ENCODE results near the gene MS4A12. TPM values are rescaled to one million over a fixed set of nuclear protein-coding genes. Genes with fewer than 3 reads are reported as not detected.
"Not testable (repeated sequence)": the region's sequence is repeated elsewhere in the genome, so short reads cannot be mapped to it uniquely, and the experiment has no call there.

MS4A12 gene
- total RNA-seq, 1 donor from 2014 or later, result not detected

DNA sequence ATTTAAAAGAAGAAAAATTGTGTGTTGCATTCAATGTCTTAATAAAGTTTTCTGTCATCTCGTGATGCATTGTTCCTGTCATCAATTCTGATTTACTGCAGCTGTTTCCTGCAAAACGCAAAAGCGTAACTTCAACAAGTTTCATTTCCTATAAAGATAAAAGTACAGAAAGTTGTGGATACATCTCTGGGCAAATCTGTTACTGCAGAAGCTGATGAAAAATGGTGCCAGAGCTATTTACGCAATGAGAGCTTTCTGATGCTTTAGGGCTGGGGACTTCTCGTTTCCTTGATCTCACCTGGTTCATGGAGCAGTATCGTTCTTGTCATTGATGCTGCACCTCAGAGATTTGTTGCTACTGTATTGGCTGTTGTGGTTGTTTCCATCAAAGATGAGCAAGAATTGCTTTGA is 15.5 kb upstream of the MS4A12 start:
- H3K27me3 ChIP-seq (ENCODE audit: control insufficient read depth in 3 of 3, insufficient read depth in 3 of 3, low read length in 3 of 3), result no peaks in the 10 kb centered on the region
- H3K4me3 ChIP-seq (ENCODE audit: low read length in 3 of 3), result no peak overlapping the region
- H3K27ac ChIP-seq (ENCODE audit: low read depth, low read length), result no peak overlapping the region
- H3K4me1 ChIP-seq (ENCODE audit: control insufficient read depth in 3 of 3, insufficient read depth in 3 of 3, low read length in 3 of 3), result no peaks in the 10 kb centered on the region
- H3K9ac ChIP-seq (ENCODE audit: low read depth in 1 of 3, low read length in 3 of 3), result no peak overlapping the region
- no peaks in the 10 kb centered on the region for H3K36me3 ChIP-seq (ENCODE audit: control insufficient read depth in 3 of 3, insufficient read depth in 3 of 3, low read length in 3 of 3)
- no peaks in the 10 kb centered on the region for H3K9me3 ChIP-seq (ENCODE audit: control insufficient read depth in 3 of 3, low read length in 3 of 3)

DNA sequence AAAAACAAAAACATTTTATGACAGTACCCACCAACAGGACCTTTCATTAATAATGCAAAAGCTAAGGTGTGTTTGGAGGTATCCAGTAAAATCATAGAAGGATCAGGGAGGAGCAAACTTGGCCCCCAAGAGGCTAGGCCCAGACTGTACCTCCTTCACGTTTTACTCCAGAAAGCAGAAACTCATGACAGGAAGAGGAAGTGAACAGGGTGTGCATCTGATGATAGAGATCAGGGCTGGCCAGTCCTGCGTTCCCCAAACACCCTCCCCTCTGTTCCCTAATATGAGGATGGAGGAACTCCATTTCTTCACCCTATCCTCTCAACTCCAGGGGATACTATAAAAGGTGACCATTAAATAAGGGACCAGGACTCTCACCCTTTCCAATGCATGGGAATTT is 10.2 kb upstream of the MS4A12 start:
- Histone ChIP-seq H3K36me3 (ENCODE audit: control insufficient read depth in 3 of 3, insufficient read depth in 3 of 3, low read length in 3 of 3) (no peaks in the 10 kb centered on the region), H3K9ac (ENCODE audit: low read depth in 1 of 3, low read length in 3 of 3) (no peak overlapping the region), H3K9me3 (ENCODE audit: control insufficient read depth in 3 of 3, low read length in 3 of 3) (no peaks in the 10 kb centered on the region), H3K4me1 (ENCODE audit: control insufficient read depth in 3 of 3, insufficient read depth in 3 of 3, low read length in 3 of 3) (no peaks in the 10 kb centered on the region), H3K4me3 (ENCODE audit: low read length in 3 of 3) (no peak overlapping the region), H3K27ac (ENCODE audit: low read depth, low read length) (no peak overlapping the region), H3K27me3 (ENCODE audit: control insufficient read depth in 3 of 3, insufficient read depth in 3 of 3, low read length in 3 of 3) (no peaks in the 10 kb centered on the region)

DNA sequence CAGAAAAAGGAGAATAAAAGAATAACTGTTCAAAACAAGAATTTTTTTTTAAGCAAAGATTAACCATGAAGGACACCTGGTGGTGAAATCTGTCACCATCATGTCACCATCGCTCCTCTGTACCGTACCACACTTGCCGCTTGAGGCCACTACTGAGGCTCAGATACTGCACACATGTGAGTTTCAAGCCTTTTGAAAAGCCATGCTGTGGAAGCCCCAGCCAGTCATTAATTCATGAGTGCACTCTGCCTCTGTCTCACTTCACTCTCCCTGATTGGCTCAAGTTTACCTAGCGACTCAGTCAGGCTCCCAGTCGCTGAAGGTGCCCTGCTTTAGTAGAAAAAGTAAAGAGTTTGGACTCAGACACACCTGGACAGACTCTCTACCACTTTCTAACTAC is 6.6 kb upstream of the MS4A12 start:
- no peak overlapping the region for H3K27ac ChIP-seq (ENCODE audit: low read depth, low read length)
- no peaks in the 10 kb centered on the region for H3K4me1 ChIP-seq (ENCODE audit: control insufficient read depth in 3 of 3, insufficient read depth in 3 of 3, low read length in 3 of 3)
- no peak overlapping the region for H3K9ac ChIP-seq (ENCODE audit: low read depth in 1 of 3, low read length in 3 of 3)
- no peaks in the 10 kb centered on the region for H3K36me3 ChIP-seq (ENCODE audit: control insufficient read depth in 3 of 3, insufficient read depth in 3 of 3, low read length in 3 of 3)
- no peaks in the 10 kb centered on the region for H3K27me3 ChIP-seq (ENCODE audit: control insufficient read depth in 3 of 3, insufficient read depth in 3 of 3, low read length in 3 of 3)
- no peak overlapping the region for H3K4me3 ChIP-seq (ENCODE audit: low read length in 3 of 3)
- H3K9me3 ChIP-seq (ENCODE audit: control insufficient read depth in 3 of 3, low read length in 3 of 3), result no peaks in the 10 kb centered on the region

DNA sequence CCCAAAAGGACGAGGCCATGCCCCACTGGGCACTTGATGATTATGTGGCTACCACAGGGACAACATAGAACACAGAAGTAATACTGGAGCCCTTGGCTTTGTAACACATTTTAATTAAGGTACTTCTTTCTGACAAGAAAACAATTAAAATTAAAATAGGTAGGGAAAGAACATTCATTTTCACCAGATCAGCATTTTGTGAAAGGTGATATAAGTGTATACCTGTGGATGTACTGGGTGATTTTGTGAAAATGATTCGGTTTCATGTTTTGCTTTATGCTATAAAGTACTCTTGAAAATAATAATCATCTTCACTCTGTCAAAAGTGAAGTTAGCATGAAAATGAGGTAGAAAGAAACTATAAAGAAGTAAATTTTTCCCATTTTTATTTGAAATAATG is 876 bp downstream of the MS4A12 start:
- H3K36me3 ChIP-seq (ENCODE audit: control insufficient read depth in 3 of 3, insufficient read depth in 3 of 3, low read length in 3 of 3), result no peaks in the 10 kb centered on the region
- H3K9me3 ChIP-seq (ENCODE audit: control insufficient read depth in 3 of 3, low read length in 3 of 3), result no peaks in the 10 kb centered on the region
- H3K9ac ChIP-seq (ENCODE audit: low read depth in 1 of 3, low read length in 3 of 3), result no peak overlapping the region
- H3K27ac ChIP-seq (ENCODE audit: low read depth, low read length), result no peak overlapping the region
- no peaks in the 10 kb centered on the region for H3K4me1 ChIP-seq (ENCODE audit: control insufficient read depth in 3 of 3, insufficient read depth in 3 of 3, low read length in 3 of 3)
- no peaks in the 10 kb centered on the region for H3K27me3 ChIP-seq (ENCODE audit: control insufficient read depth in 3 of 3, insufficient read depth in 3 of 3, low read length in 3 of 3)
- no peak overlapping the region for H3K4me3 ChIP-seq (ENCODE audit: low read length in 3 of 3)

DNA sequence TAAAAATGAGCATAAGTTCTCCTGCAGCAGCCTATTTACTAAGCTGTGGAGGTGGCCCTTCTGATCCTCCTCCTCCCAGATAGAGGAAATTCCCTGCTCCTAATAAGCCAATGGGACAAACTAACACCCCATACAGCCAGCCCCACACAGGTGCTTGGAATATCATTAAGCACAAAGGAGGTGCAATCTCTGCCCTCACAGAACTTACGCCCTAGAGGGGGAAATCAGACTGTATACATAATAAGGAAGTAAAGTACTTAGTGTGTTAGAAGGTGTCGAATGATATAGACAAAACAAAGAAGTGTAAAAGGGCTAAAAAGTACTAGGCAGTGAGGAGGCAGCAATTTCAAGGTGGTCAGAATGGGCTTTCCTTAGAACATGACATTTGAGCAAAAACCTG is 5.8 kb downstream of the MS4A12 start:
- Histone ChIP-seq H3K36me3 (ENCODE audit: control insufficient read depth in 3 of 3, insufficient read depth in 3 of 3, low read length in 3 of 3) (no peaks in the 10 kb centered on the region), H3K4me1 (ENCODE audit: control insufficient read depth in 3 of 3, insufficient read depth in 3 of 3, low read length in 3 of 3) (no peaks in the 10 kb centered on the region), H3K4me3 (ENCODE audit: low read length in 3 of 3) (no peak overlapping the region), H3K9me3 (ENCODE audit: control insufficient read depth in 3 of 3, low read length in 3 of 3) (no peaks in the 10 kb centered on the region), H3K27me3 (ENCODE audit: control insufficient read depth in 3 of 3, insufficient read depth in 3 of 3, low read length in 3 of 3) (no peaks in the 10 kb centered on the region), H3K27ac (ENCODE audit: low read depth, low read length) (no peak overlapping the region), H3K9ac (ENCODE audit: low read depth in 1 of 3, low read length in 3 of 3) (no peak overlapping the region)

DNA sequence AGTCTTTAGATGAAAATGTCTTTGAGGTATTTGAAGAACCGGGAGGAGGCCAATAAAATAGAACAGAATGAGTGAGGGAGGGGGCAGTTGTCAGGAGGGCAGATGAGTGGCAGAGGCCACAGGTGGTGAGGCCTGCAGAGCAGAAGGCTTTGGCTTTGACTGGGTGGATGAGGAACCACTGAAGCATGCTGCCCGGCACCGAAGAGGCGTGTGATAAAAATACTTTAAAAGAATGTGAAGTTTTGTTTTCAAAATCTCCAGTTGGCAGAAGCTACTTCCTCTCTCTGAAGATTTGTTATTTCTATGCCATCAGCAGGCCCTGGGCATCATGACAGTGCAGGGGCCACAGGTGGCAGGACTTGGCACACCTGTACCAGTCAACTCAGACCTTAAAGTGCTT is 6.3 kb downstream of the MS4A12 start:
- Histone ChIP-seq H3K9ac (ENCODE audit: low read depth in 1 of 3, low read length in 3 of 3) (no peak overlapping the region), H3K9me3 (ENCODE audit: control insufficient read depth in 3 of 3, low read length in 3 of 3) (no peaks in the 10 kb centered on the region), H3K36me3 (ENCODE audit: control insufficient read depth in 3 of 3, insufficient read depth in 3 of 3, low read length in 3 of 3) (no peaks in the 10 kb centered on the region), H3K4me1 (ENCODE audit: control insufficient read depth in 3 of 3, insufficient read depth in 3 of 3, low read length in 3 of 3) (no peaks in the 10 kb centered on the region), H3K27ac (ENCODE audit: low read depth, low read length) (no peak overlapping the region), H3K4me3 (ENCODE audit: low read length in 3 of 3) (no peak overlapping the region), H3K27me3 (ENCODE audit: control insufficient read depth in 3 of 3, insufficient read depth in 3 of 3, low read length in 3 of 3) (no peaks in the 10 kb centered on the region)

DNA sequence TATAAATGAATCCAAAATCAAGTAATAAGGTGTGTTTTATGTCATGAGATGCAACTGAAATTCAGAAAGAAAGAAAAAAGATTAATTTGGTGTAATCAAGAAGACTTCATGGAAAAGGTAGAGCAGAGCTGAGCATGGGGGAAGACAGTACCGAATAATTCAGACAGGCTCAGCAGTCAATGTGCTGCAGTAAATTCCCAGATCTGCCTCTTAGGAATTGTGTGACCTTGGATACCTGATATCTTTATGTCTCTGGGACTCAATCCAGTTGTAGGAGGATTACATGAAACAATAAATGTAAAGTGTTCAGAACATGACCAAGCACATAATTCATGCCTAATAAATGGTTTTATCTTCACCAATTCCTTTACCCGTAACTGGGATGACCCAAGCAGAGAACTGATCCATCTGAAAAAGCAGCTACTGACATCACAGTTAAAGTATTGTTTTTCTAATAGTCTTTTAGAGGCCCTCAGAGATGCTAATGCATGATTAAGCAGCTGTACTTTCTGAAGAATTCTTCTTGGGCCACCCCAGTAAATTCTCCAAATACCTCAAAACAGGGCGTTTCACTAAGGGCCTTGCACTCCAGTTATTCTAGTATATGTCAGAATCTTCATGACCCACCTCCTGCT is 7.8 kb downstream of the MS4A12 start:
- Histone ChIP-seq H3K9me3 (ENCODE audit: control insufficient read depth in 3 of 3, low read length in 3 of 3) (no peaks in the 10 kb centered on the region), H3K27ac (ENCODE audit: low read depth, low read length) (no peak overlapping the region), H3K4me1 (ENCODE audit: control insufficient read depth in 3 of 3, insufficient read depth in 3 of 3, low read length in 3 of 3) (no peaks in the 10 kb centered on the region), H3K4me3 (ENCODE audit: low read length in 3 of 3) (no peak overlapping the region), H3K36me3 (ENCODE audit: control insufficient read depth in 3 of 3, insufficient read depth in 3 of 3, low read length in 3 of 3) (no peaks in the 10 kb centered on the region), H3K9ac (ENCODE audit: low read depth in 1 of 3, low read length in 3 of 3) (no peak overlapping the region), H3K27me3 (ENCODE audit: control insufficient read depth in 3 of 3, insufficient read depth in 3 of 3, low read length in 3 of 3) (no peaks in the 10 kb centered on the region)

DNA sequence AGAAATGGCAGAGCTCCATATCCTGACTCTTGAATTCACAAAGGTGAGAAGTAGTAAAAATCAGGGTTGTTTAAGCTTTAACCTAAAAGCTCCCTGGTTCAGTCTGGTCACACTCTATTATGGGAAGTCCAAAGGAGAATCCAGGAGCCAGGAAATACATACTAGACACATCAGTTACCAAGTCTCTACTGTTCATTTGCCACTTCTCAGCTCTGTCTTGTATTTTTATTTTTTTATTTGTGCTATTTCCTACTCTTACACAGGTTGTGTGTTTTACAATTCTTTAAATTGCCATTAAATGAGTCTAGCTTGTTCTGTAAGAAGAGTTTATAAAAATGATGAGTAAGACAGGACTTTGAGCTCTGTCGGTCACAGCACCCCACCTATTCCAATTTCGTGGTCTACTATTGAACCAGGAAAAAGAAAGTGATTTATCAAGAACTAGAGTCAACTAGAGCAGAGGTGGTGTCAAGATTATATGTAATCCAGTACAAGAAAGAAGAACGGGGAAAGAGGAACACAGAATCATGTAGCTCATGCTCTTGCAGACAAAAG is 9.7 kb downstream of the MS4A12 start:
- Histone ChIP-seq H3K27ac (ENCODE audit: low read depth, low read length) (no peak overlapping the region), H3K4me3 (ENCODE audit: low read length in 3 of 3) (no peak overlapping the region), H3K9ac (ENCODE audit: low read depth in 1 of 3, low read length in 3 of 3) (no peak overlapping the region), H3K36me3 (ENCODE audit: control insufficient read depth in 3 of 3, insufficient read depth in 3 of 3, low read length in 3 of 3) (no peaks in the 10 kb centered on the region), H3K9me3 (ENCODE audit: control insufficient read depth in 3 of 3, low read length in 3 of 3) (no peaks in the 10 kb centered on the region), H3K27me3 (ENCODE audit: control insufficient read depth in 3 of 3, insufficient read depth in 3 of 3, low read length in 3 of 3) (no peaks in the 10 kb centered on the region), H3K4me1 (ENCODE audit: control insufficient read depth in 3 of 3, insufficient read depth in 3 of 3, low read length in 3 of 3) (no peaks in the 10 kb centered on the region)

DNA sequence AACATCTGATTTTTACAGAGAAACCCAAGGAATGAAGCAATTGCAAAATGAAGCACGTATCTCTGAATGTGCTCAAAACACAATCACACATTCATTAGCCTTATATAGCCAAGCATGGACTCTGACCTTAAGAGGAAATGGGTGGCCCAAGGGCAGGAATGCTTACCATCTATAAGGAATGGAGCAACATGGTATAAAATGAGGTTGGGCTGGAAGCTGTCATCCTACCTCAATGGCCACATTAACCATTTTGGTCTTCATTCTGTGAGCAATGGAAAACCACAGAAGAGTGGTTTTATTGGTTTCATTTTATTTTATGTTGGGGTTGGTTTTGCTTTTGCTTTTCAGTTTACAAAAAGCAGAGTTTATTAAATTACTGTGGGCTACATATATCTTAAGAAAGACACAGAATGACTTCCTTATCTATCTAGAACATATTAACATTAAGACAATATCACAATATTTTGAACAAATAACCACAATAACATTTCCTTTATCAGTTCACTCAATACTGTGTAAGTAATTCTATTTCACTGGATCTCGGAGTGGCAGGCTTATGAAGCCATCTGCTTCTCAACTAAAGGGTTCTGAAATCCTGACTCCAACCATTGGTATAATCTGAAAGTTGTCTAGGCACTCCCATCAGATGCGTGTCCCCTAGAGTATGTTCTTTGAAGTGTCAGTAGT is 11.8 kb downstream of the MS4A12 start:
- Histone ChIP-seq H3K4me3 (ENCODE audit: low read length in 3 of 3) (no peak overlapping the region), H3K27ac (ENCODE audit: low read depth, low read length) (no peak overlapping the region), H3K9me3 (ENCODE audit: control insufficient read depth in 3 of 3, low read length in 3 of 3) (no peaks in the 10 kb centered on the region), H3K9ac (ENCODE audit: low read depth in 1 of 3, low read length in 3 of 3) (no peak overlapping the region), H3K36me3 (ENCODE audit: control insufficient read depth in 3 of 3, insufficient read depth in 3 of 3, low read length in 3 of 3) (no peaks in the 10 kb centered on the region), H3K4me1 (ENCODE audit: control insufficient read depth in 3 of 3, insufficient read depth in 3 of 3, low read length in 3 of 3) (no peaks in the 10 kb centered on the region), H3K27me3 (ENCODE audit: control insufficient read depth in 3 of 3, insufficient read depth in 3 of 3, low read length in 3 of 3) (no peaks in the 10 kb centered on the region)

DNA sequence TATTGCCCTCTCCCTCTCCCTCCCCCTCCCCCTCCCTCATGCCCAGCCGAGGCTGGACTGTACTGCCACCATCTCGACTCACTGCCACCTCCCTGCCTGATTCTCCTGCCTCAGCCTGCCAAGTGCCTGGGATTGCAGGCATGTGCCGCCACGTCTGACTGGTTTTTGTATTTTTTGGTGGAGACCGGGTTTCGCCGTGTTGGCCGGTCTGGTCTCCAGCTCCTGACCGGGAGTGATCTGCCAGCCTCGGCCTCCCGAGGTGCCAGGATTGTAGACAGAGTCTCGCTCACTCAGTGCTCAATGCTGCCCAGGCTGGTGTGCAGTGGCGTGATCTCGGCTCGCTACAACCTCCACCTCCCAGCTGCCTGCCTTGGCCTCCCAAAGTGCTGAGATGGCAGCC is 17.0 kb downstream of the MS4A12 start:
- not testable (repeated sequence) for H3K27me3 ChIP-seq (ENCODE audit: control insufficient read depth in 3 of 3, insufficient read depth in 3 of 3, low read length in 3 of 3); H3K4me1 ChIP-seq (ENCODE audit: control insufficient read depth in 3 of 3, insufficient read depth in 3 of 3, low read length in 3 of 3); H3K9ac ChIP-seq (ENCODE audit: low read depth in 1 of 3, low read length in 3 of 3); H3K36me3 ChIP-seq (ENCODE audit: control insufficient read depth in 3 of 3, insufficient read depth in 3 of 3, low read length in 3 of 3); H3K27ac ChIP-seq (ENCODE audit: low read depth, low read length); H3K4me3 ChIP-seq (ENCODE audit: low read length in 3 of 3); H3K9me3 ChIP-seq (ENCODE audit: control insufficient read depth in 3 of 3, low read length in 3 of 3)

All from skeletal muscle tissue (tissue), 4 donors.